Activated naive CD4-positive, alpha-beta T cell treated with anti-CD3 and anti-CD28 coated beads for 36 hours (primary cell): ENCODE measurements around the gene EPB41L2. TPM values are rescaled to one million over a fixed set of nuclear protein-coding genes. Genes with fewer than 3 reads are reported as not detected.

Source experiments
- CTCF ChIA-PET: fragments of 350-600 bp; sonication (Branson Sonifier 250); formaldehyde crosslinking; loops from one replicate; lab custom pipeline; 2021; ENCODE audit warnings: antibody characterized with exemption; lab: Charles Lee
- DNase-seq: peaks from one replicate; pipeline ENCODE4 v3.0.0-alpha.2; 2020
- H3K27ac Mint-ChIP-seq: one replicate; pipeline ENCODE4 v1.8.0; 2021; ENCODE audit warnings: mild to moderate bottlenecking, mixed read lengths
- H3K27me3 Mint-ChIP-seq: one replicate; pipeline ENCODE4 v1.8.0; 2021; ENCODE audit warnings: low read depth, mixed read lengths
- H3K36me3 Mint-ChIP-seq: one replicate; pipeline ENCODE4 v1.8.0; 2021; ENCODE audit warnings: low read depth, mixed read lengths
- H3K4me1 Mint-ChIP-seq: one replicate; pipeline ENCODE4 v1.8.0; 2021; ENCODE audit warnings: low read depth, mixed read lengths
- H3K4me3 Mint-ChIP-seq: one replicate; pipeline ENCODE4 v1.8.0; 2021; ENCODE audit warnings: mild to moderate bottlenecking, moderate library complexity, mixed read lengths
- H3K9me3 Mint-ChIP-seq: one replicate; pipeline ENCODE4 v1.8.0; 2021; ENCODE audit warnings: mixed read lengths
- intact Hi-C: fragments of 100-400 bp; cut with micrococcal nuclease; formaldehyde crosslinking; loops from one replicate; pipeline ENCODE4 v1.15.1; 2023
- total RNA-seq, 2 experiments: library from RNA; stranded (reverse); gene quantifications; one replicate each; pipeline ENCODE4 v1.2.3, GENCODE V29; 2021

EPB41L2 gene
- total RNA-seq, 2 experiments from 2014 or later = 33.5 to 37.7 TPM

GRCh38 chr6:130838951-130839350 lies 224.1 kb downstream of the EPB41L2 start:
- no peaks in the 10 kb centered on the region for H3K36me3 Mint-ChIP-seq
- H3K27ac Mint-ChIP-seq = no peak overlapping the region
- H3K4me1 Mint-ChIP-seq = no peaks in the 10 kb centered on the region
- no peaks in the 10 kb centered on the region for H3K9me3 Mint-ChIP-seq
- H3K4me3 Mint-ChIP-seq = no peak overlapping the region
- no peaks in the 10 kb centered on the region for H3K27me3 Mint-ChIP-seq
- no peak for DNase-seq
- intact Hi-C loops = no loop called here
- CTCF ChIA-PET = interaction anchor here (0.7 kb wide), 1 partner anchor 46 kb away, joined by 3 read pairs; no protein-coding TSS in a partner anchor

GRCh38 chr6:130838250-130838860 lies 224.7 kb downstream of the EPB41L2 start:
- intact Hi-C loops = no loop called here
- CTCF ChIA-PET = interaction anchor here (0.7 kb wide), 1 partner anchor 47 kb away, joined by 3 read pairs; no protein-coding TSS in a partner anchor

GRCh38 chr6:130837067-130837466 lies 226.0 kb downstream of the EPB41L2 start:
- Mint-ChIP-seq H3K27ac (no peak overlapping the region), H3K36me3 (no peaks in the 10 kb centered on the region), H3K4me1 (no peaks in the 10 kb centered on the region), H3K9me3 (no peaks in the 10 kb centered on the region), H3K27me3 (no peaks in the 10 kb centered on the region), H3K4me3 (no peak overlapping the region)
- CTCF ChIA-PET = no interaction called here
- DNase-seq = no peak
- intact Hi-C loops = no loop called here

More at GRCh38 chr6:130838250-130838860, 224.7 kb downstream of the EPB41L2 start:
- no peaks in the 10 kb centered on the region for H3K4me1 Mint-ChIP-seq
- no peaks in the 10 kb centered on the region for H3K27me3 Mint-ChIP-seq
- no peak for DNase-seq
- no peak overlapping the region for H3K27ac Mint-ChIP-seq
- H3K9me3 Mint-ChIP-seq = no peaks in the 10 kb centered on the region
- H3K36me3 Mint-ChIP-seq = no peaks in the 10 kb centered on the region
- H3K4me3 Mint-ChIP-seq = no peak overlapping the region

- no peak overlapping the region for H3K4me3 Mint-ChIP-seq
- H3K27ac Mint-ChIP-seq = no peak overlapping the region
- H3K27me3 Mint-ChIP-seq = no peaks in the 10 kb centered on the region
- CTCF ChIA-PET = no interaction called here
- no peaks in the 10 kb centered on the region for H3K36me3 Mint-ChIP-seq
- H3K9me3 Mint-ChIP-seq = no peaks in the 10 kb centered on the region
- no peaks in the 10 kb centered on the region for H3K4me1 Mint-ChIP-seq
- intact Hi-C loops = no loop called here
- no peak for DNase-seq
Measured at GRCh38 chr6:130836055-130836640, 226.9 kb downstream of the EPB41L2 start.

GRCh38 chr6:130834482-130835251 lies 228.4 kb downstream of the EPB41L2 start:
- no peak for DNase-seq
- intact Hi-C loops = no loop called here
- Mint-ChIP-seq H3K4me3 (no peak overlapping the region), H3K27ac (no peak overlapping the region), H3K36me3 (no peaks in the 10 kb centered on the region), H3K4me1 (no peaks in the 10 kb centered on the region), H3K9me3 (no peaks in the 10 kb centered on the region), H3K27me3 (no peaks in the 10 kb centered on the region)
- CTCF ChIA-PET = interaction anchor here (0.9 kb wide), 1 partner anchor 541 kb away, joined by 3 read pairs; no protein-coding TSS in a partner anchor

GRCh38 chr6:130833569-130833968 lies 229.5 kb downstream of the EPB41L2 start:
- H3K27me3 Mint-ChIP-seq = no peaks in the 10 kb centered on the region
- no peaks in the 10 kb centered on the region for H3K36me3 Mint-ChIP-seq
- no peaks in the 10 kb centered on the region for H3K9me3 Mint-ChIP-seq
- no peak overlapping the region for H3K27ac Mint-ChIP-seq
- intact Hi-C loops = no loop called here
- no peak overlapping the region for H3K4me3 Mint-ChIP-seq
- CTCF ChIA-PET = no interaction called here
- no peaks in the 10 kb centered on the region for H3K4me1 Mint-ChIP-seq
- no peak for DNase-seq

- Mint-ChIP-seq H3K9me3 (no peaks in the 10 kb centered on the region), H3K4me1 (no peaks in the 10 kb centered on the region), H3K27me3 (no peaks in the 10 kb centered on the region), H3K4me3 (no peak overlapping the region), H3K36me3 (no peaks in the 10 kb centered on the region), H3K27ac (no peak overlapping the region)
- CTCF ChIA-PET = no interaction called here
- intact Hi-C loops = no loop called here
- DNase-seq = no peak
Measured at GRCh38 chr6:130831607-130832006, 231.4 kb downstream of the EPB41L2 start.

GRCh38 chr6:130829333-130829910 lies 233.6 kb downstream of the EPB41L2 start:
- intact Hi-C loops = no loop called here
- Mint-ChIP-seq H3K36me3 (no peaks in the 10 kb centered on the region), H3K9me3 (no peaks in the 10 kb centered on the region), H3K4me1 (peaks cover 3% of the 10 kb centered on the region), H3K27me3 (no peaks in the 10 kb centered on the region), H3K4me3 (no peak overlapping the region), H3K27ac (no peak overlapping the region)
- CTCF ChIA-PET = interaction anchor here (0.6 kb wide), 2 partner anchors 22 to 287 kb away, joined by 3 read pairs; no protein-coding TSS in a partner anchor
- no peak for DNase-seq

- CTCF ChIA-PET = interaction anchor here (1.1 kb wide), 1 partner anchor 20 kb away, joined by 4 read pairs; no protein-coding TSS in a partner anchor
- no peaks in the 10 kb centered on the region for H3K9me3 Mint-ChIP-seq
- no peaks in the 10 kb centered on the region for H3K36me3 Mint-ChIP-seq
- no peak within 1 kb of the TSS for H3K27ac Mint-ChIP-seq
- intact Hi-C loops = no loop called here
- no peak within 1 kb of the TSS for H3K4me3 Mint-ChIP-seq
- DNase-seq = no peak
- H3K4me1 Mint-ChIP-seq = peaks cover 3% of the 10 kb centered on the region
- no peaks in the 10 kb centered on the region for H3K27me3 Mint-ChIP-seq
Measured at GRCh38 chr6:130827247-130828149, 235.5 kb downstream of the EPB41L2 start, which contains the start of gene SMLR1. Gene SMLR1, plus strand, starts transcription at chr6:130827406. Its CDS starts 8 bp downstream, at chr6:130827414.

GRCh38 chr6:130826442-130827246 lies 236.4 kb downstream of the EPB41L2 start:
- no peaks in the 10 kb centered on the region for H3K27me3 Mint-ChIP-seq
- DNase-seq = no peak
- no peaks in the 10 kb centered on the region for H3K9me3 Mint-ChIP-seq
- intact Hi-C loops = no loop called here
- H3K4me1 Mint-ChIP-seq = peaks cover 3% of the 10 kb centered on the region
- H3K27ac Mint-ChIP-seq = no peak overlapping the region
- CTCF ChIA-PET = interaction anchor here (1.1 kb wide), 1 partner anchor 21 kb away, joined by 4 read pairs; no protein-coding TSS in a partner anchor
- H3K36me3 Mint-ChIP-seq = no peaks in the 10 kb centered on the region
- no peak overlapping the region for H3K4me3 Mint-ChIP-seq
